ENCODE results near the gene GRAMD1A.
"Not testable (repeated sequence)": the region's sequence is repeated elsewhere in the genome, so short reads cannot be mapped to it uniquely, and the experiment has no call there.

Gene GRAMD1A

GRCh38 chr19:35021596-35021995 lies 21.5 kb downstream of the GRAMD1A start:
- no peak for DNase-seq

- no peak for DNase-seq
Measured at GRCh38 chr19:35022460-35022859, 22.3 kb downstream of the GRAMD1A start.

GRCh38 chr19:35023428-35023827 lies 23.3 kb downstream of the GRAMD1A start:
- DNase-seq, result no peak

- DNase-seq, result no peak
Measured at GRCh38 chr19:35024095-35024494, 24.0 kb downstream of the GRAMD1A start.

- no peak for DNase-seq
Measured at GRCh38 chr19:35025969-35026368, 25.8 kb downstream of the GRAMD1A start.

- no peak for DNase-seq
Measured at GRCh38 chr19:35026418-35026817, 26.3 kb downstream of the GRAMD1A start.

- DNase-seq, result no peak
Measured at GRCh38 chr19:35027009-35027408, 26.9 kb downstream of the GRAMD1A start.

GRCh38 chr19:35027851-35028599 lies 27.9 kb downstream of the GRAMD1A start:
- no peak for DNase-seq

GRCh38 chr19:35028600-35028885 lies 28.4 kb downstream of the GRAMD1A start:
- DNase-seq, result not testable (repeated sequence)

GRCh38 chr19:35029275-35029736 lies 29.2 kb downstream of the GRAMD1A start:
- not testable (repeated sequence) for DNase-seq

GRCh38 chr19:35029737-35030256 lies 29.7 kb downstream of the GRAMD1A start:
- DNase-seq, result no peak

- peak; percentile 82 for DNase-seq
Measured at GRCh38 chr19:35030257-35031071, 30.3 kb downstream of the GRAMD1A start, which contains the start of gene SCN1B. TSS of gene SCN1B (plus strand) at chr19:35030470. CDS start at chr19:35030821, 351 bp downstream.

- DNase-seq, result no peak
Measured at GRCh38 chr19:35031072-35031881, 31.2 kb downstream of the GRAMD1A start.

GRCh38 chr19:35032356-35032865 lies 32.3 kb downstream of the GRAMD1A start:
- no peak for DNase-seq

GRCh38 chr19:35033067-35034004 lies 33.2 kb downstream of the GRAMD1A start:
- DNase-seq, result no peak

GRCh38 chr19:35034005-35034502 lies 33.9 kb downstream of the GRAMD1A start:
- no peak for DNase-seq

- no peak for DNase-seq
Measured at GRCh38 chr19:35034588-35035382, 34.7 kb downstream of the GRAMD1A start.

GRCh38 chr19:35037716-35038622 lies 37.8 kb downstream of the GRAMD1A start:
- no peak for DNase-seq
